NCI-H345 treated with DMSO at 0.1 percent for 48 hours (cell line): ENCODE measurements around the gene SPDYE1.
"Not testable (repeated sequence)": the region's sequence is repeated elsewhere in the genome, so short reads cannot be mapped to it uniquely, and the experiment has no call there.

Experiments
- DNase-seq: peaks from one replicate; lab custom pipeline; 2025; ENCODE audit not compliant: unreplicated experiment; lab: John Stamatoyannopoulos, UW

The SPDYE1 gene

DNA sequence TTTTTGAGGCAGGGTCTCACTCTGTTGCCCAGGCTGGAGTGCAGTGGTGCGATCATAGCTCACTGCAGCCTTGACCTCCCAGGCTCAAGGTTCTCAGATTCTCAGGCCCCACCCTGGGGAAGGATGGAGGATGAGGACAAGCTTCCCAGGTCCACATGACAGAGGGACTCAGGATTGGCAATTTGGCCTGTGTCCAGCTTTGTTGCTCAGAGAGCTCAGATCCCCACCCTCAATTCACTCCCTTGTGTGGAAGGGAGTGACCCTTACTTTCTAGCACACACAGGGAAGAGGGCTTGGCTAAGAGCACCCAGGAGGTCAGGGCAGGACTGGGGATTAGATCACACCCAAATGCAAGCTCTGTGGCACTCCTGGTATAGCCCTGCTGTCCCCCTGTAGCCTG lies 6.9 kb upstream of the SPDYE1 start:
- not testable (repeated sequence) for DNase-seq

DNA sequence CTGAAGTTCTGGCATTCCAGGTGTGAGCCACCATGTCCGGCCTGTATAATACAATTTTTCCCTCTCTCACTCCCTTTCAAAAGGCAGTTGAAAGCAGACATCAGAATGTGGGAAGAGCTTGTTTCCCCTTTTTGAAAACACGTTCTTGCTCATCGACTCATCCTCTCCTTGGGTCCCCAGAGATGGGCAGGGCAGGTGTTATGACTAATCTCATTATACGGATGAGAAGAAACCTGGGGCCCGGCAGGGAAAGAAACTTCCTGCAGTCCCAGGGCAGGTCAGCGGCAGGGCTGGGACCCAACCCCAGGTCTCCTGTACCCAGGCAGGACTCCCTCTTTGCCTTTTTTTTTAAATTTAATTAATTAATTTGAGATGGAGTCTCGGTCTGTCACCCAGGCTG lies 4.8 kb upstream of the SPDYE1 start:
- not testable (repeated sequence) for DNase-seq

DNA sequence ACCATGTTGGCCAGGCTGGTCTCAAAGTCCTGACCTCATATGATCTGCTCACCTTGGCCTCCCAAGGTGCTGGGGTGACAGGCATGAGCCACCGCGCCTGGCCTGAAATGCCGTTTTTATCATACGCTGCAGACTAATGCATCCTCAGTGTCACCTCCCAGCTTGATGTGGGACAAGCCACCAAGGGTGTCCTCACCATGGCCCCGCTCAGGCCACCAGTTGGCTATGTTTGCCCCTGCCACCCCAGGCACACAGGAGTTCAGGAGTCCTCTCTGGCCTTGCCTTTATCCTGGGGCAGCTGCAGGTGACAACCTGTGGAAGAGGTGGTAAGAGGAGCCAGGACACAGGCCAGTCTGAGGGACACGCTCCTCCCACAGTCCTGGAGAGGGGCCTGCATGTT lies 3.0 kb upstream of the SPDYE1 start:
- not testable (repeated sequence) for DNase-seq

DNA sequence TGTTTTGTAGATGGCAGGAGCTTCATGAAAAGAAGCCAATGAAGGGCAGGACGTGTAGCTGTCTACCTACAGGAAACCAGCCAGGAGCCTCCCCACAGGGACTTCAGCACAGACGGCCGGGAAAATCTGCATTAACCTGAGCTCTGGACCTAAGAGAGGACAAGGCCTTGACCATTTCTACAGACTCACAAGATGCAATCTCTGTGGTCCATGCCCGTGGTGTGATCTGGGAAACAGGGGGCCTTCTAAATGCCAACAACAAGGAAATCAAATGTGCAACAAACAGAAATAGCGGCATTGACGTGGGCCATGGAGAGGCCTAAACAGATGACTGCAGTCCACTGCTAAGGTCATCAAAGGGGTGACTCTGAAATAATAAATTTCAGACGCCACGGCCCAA lies 14.4 kb downstream of the SPDYE1 start:
- DNase-seq = not testable (repeated sequence)

DNA sequence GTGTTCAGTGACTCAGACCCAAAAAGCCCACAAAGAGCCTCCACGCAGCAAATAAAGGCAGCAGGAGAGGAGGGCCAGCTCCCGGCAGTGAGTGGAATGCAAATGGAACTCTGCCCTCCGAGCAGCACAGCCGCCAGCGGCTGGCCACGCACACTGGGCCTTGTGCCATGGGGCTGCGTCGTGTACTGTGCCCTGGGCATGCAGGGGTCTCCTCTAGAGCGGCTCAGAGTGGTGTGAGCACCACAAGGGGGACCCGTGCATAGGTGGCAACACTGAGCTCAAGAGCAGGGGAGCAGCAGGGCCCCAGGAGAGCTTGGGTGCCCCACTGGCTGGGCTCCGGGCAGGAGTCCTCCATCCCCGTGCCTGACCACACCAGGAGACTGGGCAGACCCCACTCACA lies 17.4 kb downstream of the SPDYE1 start:
- not testable (repeated sequence) for DNase-seq

DNA sequence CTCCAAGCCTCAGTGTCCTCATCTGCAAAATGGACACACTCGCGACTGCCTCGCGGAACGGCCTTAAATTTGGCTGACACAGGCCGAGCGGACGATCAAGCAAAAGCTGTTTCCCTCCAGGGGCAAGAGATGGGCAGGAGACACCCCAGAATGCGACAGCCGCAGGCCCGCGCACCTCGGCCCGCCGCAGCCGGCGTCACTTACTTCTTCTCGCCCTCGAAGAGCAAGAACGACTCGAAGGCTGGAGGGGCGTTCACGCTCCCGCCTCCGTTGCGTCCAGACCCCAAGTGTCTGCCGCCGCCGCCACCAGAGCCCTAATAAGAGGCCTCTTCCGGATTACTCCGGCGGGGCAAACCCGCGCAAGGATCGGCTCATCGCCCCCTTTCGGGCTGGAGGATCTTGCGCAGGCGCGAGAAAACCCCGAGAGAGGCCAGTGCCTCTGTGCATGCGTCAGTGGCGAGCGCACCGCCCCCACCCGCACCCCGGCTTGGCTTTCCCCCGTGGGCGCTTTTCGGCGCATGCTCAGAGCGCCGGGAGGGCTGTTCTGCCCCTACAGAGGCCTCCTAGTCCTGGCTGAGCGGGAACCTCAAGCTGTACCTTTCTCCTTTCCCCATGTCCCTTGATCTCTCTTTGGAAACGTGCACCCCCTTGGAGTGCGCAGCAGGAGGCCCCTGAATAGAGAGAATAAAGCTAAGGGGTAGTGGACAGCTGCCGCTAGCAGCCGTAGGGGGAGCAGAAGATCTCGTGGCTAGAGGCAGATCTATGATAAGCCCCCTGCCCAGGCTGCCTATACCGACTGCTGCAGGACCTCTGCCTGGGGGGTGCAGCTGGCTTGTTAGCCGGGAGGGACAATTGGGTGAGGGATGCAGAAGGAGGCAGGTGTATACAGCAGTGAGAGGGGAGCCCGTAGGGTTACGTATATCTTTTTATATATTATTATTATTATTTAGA lies 21.4 kb downstream of the SPDYE1 start:
- DNase-seq = peak; percentile 95

DNA sequence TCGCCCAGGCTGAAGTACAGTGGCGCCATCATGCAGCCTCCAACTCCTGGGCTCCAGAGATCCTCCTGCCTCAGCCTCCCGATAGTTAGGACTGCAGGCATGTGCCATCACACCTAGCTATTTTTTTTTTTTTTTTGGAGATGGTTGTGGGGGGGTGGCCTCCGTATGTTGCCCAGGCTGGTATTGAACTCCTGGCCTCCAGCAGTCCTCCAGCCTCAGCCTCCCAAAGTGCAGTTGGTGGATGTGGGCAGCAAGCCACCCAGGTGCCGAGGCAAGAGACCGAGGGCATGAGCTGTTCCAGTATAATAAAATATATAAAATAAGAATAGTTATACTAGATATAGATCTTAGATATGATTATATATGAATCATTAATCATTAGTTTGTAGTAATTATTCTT lies 22.1 kb downstream of the SPDYE1 start:
- not testable (repeated sequence) for DNase-seq

DNA sequence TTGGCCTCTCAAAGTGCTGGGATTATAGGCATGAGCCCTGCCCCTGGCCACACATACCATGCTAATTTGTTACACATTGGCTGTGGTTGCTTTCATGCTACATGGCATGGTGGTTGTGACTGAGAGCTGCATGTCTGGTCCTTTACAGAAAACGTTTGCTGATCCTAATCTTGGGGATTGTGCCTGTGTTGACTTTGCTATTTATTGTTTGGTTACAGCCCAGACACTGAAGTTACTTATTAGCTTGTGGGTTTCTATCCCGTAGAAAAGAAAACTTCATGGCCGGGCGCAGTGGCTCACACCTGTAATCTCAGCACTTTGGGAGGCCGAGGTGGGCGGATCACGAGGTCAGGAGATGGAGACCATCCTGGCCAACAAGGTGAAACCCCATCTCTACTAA lies 24.4 kb downstream of the SPDYE1 start:
- not testable (repeated sequence) for DNase-seq

DNA sequence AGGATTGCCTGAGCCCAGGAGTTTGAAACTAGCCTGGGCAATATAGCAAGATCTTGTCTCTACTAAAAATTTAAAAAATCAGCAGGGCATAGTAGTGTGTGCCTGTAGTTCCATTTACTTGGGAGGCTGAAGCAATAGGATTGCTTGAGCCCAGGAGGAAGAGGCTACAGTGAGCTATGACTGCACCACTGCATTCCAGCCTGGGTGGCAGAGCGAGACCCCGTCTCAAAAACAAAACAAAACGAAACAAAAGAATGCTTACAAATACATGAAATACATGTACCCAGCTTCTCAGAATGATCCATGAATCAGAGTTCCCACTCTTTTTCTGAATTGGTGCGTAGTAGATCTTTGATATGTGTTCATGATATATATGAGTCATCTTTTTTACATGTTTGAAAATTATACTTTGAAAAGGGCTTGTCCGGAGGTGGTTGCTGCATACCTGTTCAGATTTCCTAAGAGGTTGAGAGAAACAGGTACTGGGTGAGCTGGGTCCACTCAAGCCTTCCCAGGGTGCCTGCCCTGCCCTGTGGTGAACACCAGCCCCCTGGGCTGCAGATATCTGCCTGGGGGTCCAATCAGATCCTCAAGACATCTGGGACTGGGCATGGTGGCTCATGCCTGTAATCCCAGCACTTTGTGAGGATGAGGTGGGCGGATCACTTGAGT lies 25.2 kb downstream of the SPDYE1 start:
- DNase-seq = not testable (repeated sequence)

DNA sequence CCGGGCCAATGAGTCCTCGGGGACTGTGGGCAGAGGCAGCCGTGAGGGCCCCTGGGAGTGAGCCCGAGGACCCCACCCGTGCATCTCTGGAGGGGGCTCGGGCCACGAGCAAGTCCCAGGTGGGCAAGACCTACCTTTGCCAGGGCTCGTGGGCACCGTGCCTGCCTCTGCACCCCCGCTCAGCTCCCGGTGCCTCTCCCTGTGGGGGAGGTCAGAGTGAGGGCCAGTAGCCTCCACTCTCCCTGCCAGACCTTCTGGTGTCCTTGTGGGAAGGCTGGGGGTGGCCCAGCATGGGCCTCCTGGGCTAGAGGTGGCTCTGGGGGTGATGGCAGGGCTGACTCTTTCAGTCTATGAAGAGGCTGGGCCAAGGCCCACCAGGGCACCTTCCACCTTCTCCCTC lies 31.7 kb downstream of the SPDYE1 start:
- not testable (repeated sequence) for DNase-seq

DNA sequence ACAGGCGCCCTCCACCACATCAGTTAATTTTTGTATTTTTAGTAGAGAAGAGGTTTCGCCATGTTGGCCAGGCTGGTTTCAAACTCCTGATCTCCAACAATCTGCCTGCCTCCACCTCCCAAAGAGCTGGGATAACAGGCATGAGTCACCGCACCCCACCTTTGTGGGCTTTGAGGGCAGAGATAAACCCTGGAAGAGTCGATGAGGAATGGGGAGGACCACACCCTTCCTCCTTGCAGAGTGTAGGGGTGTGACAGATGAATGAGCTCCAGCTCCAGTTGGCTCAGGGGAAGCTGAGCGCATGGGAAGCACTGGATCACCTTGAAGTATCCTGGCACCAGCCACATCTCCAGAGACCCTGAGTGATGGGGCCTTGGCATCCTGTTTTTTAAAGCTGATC lies 32.3 kb downstream of the SPDYE1 start:
- not testable (repeated sequence) for DNase-seq

DNA sequence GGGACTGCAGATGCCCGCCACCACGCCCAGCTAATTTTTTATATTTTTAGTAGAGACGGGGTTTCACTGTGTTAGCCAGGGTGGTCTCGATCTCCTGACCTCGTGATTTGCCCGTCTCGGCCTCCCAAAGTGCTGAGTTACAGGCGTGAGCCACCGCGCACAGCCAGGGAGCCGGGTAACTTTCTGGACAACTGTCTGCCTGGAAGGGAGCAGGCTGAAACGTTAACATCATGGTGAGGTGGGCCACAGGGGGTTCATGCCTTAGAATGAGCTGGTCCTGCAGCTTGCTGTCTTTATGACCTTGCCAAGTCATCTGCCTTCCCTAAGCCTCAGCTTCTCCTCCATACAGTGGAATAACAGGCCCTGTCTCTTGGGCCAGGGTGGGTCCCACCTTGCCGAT lies 33.6 kb downstream of the SPDYE1 start:
- DNase-seq = not testable (repeated sequence)

DNA sequence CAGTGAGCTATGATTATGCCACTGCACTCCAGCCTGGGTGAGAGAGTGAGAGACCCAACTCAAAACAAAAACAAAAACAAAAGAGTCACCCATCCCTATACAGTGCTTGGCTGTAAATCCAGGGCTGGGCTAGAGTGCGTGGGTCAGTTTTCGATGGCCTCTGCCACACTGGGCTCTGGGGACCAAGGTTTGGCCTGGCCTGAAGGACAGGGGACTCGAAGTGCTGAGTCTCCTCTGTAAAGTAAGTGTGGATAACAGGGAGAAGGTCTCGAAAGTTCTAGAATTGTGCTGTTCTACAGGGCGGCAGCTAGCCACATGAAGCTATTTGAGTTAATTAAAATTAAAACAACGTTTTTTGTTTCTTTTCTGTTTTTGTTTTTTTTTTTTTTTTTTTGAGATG lies 34.3 kb downstream of the SPDYE1 start:
- DNase-seq = not testable (repeated sequence)

DNA sequence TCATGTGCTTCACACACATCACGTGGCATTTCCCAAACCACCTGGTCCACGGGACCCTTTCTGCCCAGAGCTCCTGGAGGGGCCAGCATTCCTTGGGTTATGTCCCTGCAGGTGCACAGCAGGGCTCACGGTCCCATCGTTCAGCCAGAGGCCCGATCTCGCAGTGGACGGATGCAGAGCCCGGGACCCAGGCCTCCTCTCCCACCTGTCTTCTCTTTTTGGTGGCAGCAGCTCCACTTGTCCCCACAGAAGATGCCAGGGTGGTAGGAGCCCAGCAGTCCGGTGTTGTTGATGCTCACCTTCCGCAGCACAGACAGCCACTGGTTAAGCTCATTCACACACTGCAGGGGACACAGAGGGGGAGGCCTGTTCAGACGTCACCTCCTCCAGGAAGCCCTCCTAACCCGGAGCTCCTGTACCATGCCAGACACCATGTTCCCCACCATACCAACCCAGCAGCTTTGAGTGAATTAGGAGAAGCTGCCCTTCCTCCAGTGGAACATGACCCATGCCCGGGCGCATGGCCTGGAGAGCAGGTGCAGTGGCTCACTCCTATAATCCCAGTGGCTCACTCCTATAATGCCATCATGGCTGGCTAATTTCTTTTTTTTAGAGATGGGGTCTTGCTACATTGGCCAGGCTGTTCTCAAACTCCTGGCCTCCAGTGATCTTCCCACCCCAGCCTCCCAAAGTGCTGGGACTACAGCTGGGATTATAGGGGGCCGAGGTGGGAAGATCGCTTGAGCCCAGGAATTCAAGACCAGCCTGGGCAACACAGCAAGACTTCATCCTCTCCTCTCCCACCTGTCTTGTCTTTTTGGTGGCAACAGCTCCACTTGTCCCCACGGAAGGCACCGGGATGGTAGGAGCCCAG lies 36.5 kb downstream of the SPDYE1 start:
- not testable (repeated sequence) for DNase-seq

DNA sequence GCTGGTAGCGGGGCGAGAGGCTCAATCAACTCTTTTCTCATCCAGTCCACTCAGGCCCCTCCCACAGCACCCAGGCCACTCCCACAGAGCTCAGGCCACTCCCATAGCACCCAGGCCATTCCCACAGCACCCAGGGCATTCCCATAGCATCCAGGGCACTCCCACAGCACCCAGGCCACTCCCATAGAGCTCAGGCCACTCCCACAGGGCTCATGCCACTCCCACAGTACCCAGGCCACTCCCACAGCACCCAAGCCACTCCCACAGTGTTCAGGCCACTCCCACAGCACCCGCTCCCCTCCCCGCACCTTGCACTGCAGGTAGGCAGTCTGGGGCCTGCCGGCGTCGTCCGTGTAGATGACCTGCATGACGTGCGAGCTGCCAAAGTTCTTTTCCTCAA lies 38.7 kb downstream of the SPDYE1 start:
- not testable (repeated sequence) for DNase-seq

DNA sequence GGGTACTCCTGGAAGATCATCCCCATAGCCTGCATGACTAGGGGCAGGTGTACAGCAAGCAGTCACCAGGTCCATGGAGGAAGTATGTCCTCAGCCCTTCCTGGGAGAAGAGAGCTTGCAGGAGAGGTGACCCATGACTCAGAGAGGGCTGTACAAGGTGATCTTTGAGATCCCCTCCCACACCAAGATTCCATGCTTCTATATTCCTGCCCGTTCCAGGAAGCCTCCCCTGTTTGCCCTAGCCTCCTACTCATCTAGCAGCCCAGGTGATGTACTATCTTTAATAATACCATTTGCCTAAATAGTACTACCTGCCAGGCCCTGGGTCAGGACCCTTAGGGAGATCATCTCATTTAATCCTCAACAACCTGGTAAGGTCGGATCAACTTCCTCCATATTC lies 40.3 kb downstream of the SPDYE1 start:
- DNase-seq = not testable (repeated sequence)

DNA sequence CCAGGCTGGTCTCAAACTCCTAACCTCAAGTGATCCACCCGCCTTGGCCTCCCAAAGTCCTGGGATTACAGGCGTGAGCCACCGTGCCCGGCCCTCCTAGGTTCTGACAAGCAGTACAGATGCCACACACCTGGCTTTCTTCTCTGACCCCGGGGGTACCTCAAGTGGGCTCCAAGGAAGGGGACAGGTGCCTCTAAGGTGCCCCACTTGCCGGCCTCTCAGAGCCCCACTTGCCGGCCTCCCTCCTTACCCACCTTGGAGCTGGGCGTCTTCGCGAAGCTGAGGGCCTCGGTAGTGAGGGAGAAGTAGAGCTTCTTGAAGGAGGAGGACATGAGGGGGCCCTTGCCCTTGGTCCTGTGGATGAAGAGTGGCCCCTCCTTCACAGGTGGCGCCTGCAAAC lies 40.9 kb downstream of the SPDYE1 start:
- DNase-seq = not testable (repeated sequence)

DNA sequence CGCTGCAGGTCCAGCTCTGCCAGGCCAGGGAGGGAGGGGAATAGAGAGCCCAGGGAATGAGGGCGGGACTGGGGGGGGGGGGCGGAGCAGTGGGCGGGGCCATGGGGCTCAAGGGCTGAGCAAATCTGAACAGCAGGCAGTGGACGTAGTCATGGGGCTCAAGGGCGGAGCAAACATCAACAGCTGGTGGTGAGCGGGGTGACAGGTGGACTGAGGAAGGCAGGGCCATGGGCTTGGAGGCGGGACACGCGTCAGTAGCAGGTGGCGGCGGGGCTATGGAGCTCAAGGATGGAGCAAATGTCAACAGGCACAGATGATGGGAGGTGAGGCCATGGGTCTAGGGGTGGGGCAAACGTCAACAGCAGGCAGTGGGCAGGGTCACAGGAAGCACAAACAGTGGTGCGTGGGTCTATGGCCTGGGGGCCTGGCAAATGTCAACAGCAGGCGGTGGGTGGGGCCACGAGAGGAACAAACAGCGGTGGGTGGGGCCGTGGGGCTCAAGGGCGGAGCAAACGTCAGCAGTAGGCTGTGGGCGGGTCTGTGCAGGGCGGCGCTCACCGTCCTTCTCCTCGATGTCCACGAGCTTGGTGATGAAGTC lies 41.4 kb downstream of the SPDYE1 start:
- DNase-seq = peak; percentile 85

DNA sequence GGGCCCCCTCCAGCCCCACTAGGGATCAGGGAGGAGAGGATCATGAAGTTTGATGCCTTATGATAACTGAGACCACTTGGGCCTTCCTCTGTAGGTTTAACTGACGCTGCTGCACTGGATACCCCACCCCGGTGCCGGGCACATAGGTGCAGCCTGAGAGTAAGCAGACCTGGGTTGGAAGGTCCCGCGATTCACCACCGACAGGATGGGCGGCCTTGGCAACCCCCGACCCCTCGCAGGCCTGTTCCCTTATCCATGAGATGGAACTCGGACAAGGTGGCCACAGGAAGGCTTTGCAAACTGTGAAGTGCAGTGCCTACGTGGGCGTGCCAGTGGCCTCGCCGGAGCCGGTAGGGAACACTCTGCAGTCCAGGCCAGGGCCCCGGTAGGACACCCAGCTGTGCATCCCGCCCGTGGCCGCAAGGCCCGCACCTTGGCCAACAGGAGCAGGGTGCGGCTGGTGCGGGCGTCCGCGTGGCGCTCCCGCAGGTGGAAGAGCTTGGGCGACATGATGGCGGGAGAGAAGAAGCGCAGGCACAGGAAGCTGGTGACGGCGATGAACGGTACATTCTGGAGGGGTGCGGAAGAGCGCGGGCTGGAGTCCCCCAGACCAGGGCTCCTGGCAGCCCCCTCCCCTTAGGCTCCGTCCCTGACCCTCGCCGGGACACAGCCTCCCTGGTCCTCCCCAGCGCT lies 42.2 kb downstream of the SPDYE1 start:
- not testable (repeated sequence) for DNase-seq

DNA sequence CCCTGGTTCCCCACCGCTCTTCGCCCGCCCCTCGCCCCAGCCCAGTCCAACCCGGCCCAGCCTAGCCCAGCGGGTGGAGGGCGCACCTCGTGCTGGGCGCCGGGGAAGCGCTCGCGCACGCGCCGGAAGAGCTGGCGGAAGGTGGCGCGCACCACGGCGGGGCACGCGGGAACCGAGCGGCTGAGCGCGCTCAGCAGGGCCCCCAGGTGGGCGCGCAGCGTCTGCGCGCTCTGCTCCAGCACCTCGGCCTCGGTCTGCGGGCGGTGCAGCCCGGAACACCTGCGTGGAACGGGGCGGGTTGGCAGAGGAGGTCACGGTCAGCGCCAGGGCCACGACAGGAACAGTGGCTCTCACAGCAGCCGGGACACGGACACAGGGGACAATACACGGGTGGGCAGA lies 42.8 kb downstream of the SPDYE1 start:
- DNase-seq = not testable (repeated sequence)
